Stimulated activated CD4-positive, alpha-beta T cell treated with anti-CD3 and anti-CD28 coated beads, Interleukin-2, amount 100 ng/mL, for 4 hours (primary cell): ENCODE data around the gene ACHE.
"Not testable (repeated sequence)": the region's sequence is repeated elsewhere in the genome, so short reads cannot be mapped to it uniquely, and the experiment has no call there.

Experiments used
- DNase-seq: peaks from one replicate; pipeline ENCODE4 v3.0.0-alpha.2; 2020; ENCODE audit warnings: low read depth

ACHE gene

GRCh38 chr7:100895701-100895955, at the start of gene ACHE:
ACHE (minus strand) TSS chr7:100895888; CDS start chr7:100894232, 1,656 bp downstream.
- DNase-seq = no peak

GRCh38 chr7:100944138-100944537, 48.5 kb upstream of the ACHE start:
- DNase-seq = no peak

- DNase-seq = no peak
Measured at GRCh38 chr7:100943693-100944092, 48.0 kb upstream of the ACHE start.

GRCh38 chr7:100942045-100942774, 46.5 kb upstream of the ACHE start:
- no peak for DNase-seq

- DNase-seq = not testable (repeated sequence)
Measured at GRCh38 chr7:100936167-100936566, 40.5 kb upstream of the ACHE start.

- not testable (repeated sequence) for DNase-seq
Measured at GRCh38 chr7:100935381-100935780, 39.7 kb upstream of the ACHE start.

- DNase-seq = no peak
Measured at GRCh38 chr7:100933734-100934133, 38.0 kb upstream of the ACHE start.

GRCh38 chr7:100929808-100930174, 34.1 kb upstream of the ACHE start:
- DNase-seq = no peak

GRCh38 chr7:100923616-100924015, 27.9 kb upstream of the ACHE start:
- DNase-seq = not testable (repeated sequence)

- DNase-seq = no peak
Measured at GRCh38 chr7:100921039-100921438, 25.4 kb upstream of the ACHE start.

GRCh38 chr7:100919779-100920437, 24.2 kb upstream of the ACHE start:
- not testable (repeated sequence) for DNase-seq

- not testable (repeated sequence) for DNase-seq
Measured at GRCh38 chr7:100919335-100919734, 23.6 kb upstream of the ACHE start.

- no peak for DNase-seq
Measured at GRCh38 chr7:100914879-100915447, 19.3 kb upstream of the ACHE start.

GRCh38 chr7:100914208-100914878, 18.7 kb upstream of the ACHE start:
- no peak for DNase-seq

GRCh38 chr7:100911484-100911883, 15.8 kb upstream of the ACHE start:
- DNase-seq = no peak

- DNase-seq = not testable (repeated sequence)
Measured at GRCh38 chr7:100910443-100910842, 14.8 kb upstream of the ACHE start.

GRCh38 chr7:100908512-100908911, 12.8 kb upstream of the ACHE start:
- DNase-seq = no peak

- DNase-seq = no peak
Measured at GRCh38 chr7:100902638-100903037, 7.0 kb upstream of the ACHE start.

GRCh38 chr7:100901921-100902332, 6.2 kb upstream of the ACHE start:
- no peak for DNase-seq

GRCh38 chr7:100900978-100901377, 5.3 kb upstream of the ACHE start:
- no peak for DNase-seq

- no peak for DNase-seq
Measured at GRCh38 chr7:100899432-100899831, 3.7 kb upstream of the ACHE start.

GRCh38 chr7:100897772-100898454, 2.2 kb upstream of the ACHE start:
- DNase-seq = no peak
